ENCODE results near the gene LRP1.

Gene LRP1

DNA sequence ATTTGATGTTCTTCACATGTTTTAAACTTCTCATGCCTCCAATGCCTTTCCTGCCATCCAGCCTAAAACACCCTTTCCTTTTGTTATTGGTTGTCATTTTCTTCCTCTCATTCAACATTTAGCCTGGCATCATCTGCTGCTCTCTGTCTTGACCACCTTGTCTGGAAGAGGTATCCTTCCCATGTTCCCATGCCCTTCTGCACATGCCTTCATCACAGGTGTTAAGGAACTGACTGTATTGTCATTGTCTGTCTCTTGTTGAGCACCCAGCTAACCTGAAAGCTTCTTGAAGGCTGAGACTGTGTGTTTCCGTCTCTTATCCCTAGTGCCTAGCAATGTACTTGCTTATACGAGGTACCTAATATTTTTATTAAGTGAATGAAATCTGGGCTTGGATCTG is 4.5 kb upstream of the LRP1 start:
- Histone ChIP-seq H3K9me3 (no peaks in the 10 kb centered on the region), H3K27ac (no peak overlapping the region), H3K36me3 (no peaks in the 10 kb centered on the region), H3K4me1 (ENCODE audit: control insufficient read depth in 1 of 2, insufficient read depth in 1 of 2, low read depth in 1 of 2, low read length in 1 of 2) (peaks cover 2 to 13% of the 10 kb centered on the region in 2 experiments), H3K4me3 (ENCODE audit: low read depth in 1 of 2, low read length in 1 of 2) (no peak overlapping the region), H3K27me3 (peaks cover 67% of the 10 kb centered on the region)
- TF ChIP-seq, protein P1, sequence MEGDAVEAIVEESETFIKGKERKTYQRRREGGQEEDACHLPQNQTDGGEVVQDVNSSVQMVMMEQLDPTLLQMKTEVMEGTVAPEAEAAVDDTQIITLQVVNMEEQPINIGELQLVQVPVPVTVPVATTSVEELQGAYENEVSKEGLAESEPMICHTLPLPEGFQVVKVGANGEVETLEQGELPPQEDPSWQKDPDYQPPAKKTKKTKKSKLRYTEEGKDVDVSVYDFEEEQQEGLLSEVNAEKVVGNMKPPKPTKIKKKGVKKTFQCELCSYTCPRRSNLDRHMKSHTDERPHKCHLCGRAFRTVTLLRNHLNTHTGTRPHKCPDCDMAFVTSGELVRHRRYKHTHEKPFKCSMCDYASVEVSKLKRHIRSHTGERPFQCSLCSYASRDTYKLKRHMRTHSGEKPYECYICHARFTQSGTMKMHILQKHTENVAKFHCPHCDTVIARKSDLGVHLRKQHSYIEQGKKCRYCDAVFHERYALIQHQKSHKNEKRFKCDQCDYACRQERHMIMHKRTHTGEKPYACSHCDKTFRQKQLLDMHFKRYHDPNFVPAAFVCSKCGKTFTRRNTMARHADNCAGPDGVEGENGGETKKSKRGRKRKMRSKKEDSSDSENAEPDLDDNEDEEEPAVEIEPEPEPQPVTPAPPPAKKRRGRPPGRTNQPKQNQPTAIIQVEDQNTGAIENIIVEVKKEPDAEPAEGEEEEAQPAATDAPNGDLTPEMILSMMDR (IDR thresholded peaks at IDR 0.05) = no peak

DNA sequence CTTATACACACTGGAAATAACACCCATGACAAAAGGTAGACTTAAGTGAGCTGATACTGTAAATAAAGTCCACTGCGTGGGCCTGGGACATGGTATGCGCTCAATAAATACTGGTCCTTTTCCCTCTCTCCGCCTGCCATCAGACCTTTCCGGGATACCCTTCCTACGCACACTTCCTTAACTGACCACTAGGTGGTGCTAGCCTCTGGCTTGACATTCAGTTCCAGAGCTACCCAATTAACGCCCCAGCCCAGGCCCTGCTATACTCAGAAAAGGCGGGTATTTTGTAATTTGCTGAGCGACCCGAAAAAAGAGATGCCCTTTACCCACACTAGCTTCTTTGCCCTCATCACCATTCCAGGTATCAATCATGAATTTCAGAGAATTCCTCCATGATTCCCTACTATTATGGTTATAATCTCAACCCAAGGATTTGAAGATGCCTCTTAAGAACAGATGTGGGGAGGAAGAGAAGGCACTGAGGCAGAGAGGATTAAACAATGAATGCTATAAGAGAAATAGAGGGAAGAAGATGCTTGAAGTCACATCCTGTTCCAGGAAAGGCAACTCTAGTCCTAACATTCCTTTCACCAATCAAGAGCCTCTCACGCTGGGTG is 3.9 kb upstream of the LRP1 start:
- no peaks in the 10 kb centered on the region for H3K9me3 ChIP-seq
- no peak overlapping the region for H3K4me3 ChIP-seq (ENCODE audit: low read depth in 1 of 2, low read length in 1 of 2)
- peaks cover 2 to 13% of the 10 kb centered on the region in 2 experiments for H3K4me1 ChIP-seq (ENCODE audit: control insufficient read depth in 1 of 2, insufficient read depth in 1 of 2, low read depth in 1 of 2, low read length in 1 of 2)
- peaks cover 73% of the 10 kb centered on the region for H3K27me3 ChIP-seq
- TF ChIP-seq, protein P1 (IDR thresholded peaks at IDR 0.05) = peak; percentile 90
- no peaks in the 10 kb centered on the region for H3K36me3 ChIP-seq
- H3K27ac ChIP-seq = no peak overlapping the region

DNA sequence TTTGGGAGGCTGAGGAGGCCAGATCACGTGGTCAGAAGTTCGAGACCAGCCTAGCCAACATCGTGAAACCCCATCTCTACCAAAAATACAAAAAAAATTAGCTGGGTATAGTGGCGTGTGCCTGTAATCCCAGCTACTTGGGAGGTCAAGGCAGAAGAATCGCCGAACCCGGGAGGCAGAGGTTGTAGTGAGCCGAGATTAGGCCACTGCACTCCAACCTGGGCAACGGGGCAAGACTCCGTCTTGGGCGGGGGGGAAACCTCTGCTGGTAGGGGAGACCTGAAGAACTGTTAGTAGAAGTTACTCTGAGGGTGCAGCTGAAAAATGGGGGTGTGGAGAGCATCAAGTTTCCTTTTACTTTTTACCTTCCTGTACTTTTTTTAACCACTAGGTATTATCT is 2.2 kb upstream of the LRP1 start:
- no peaks in the 10 kb centered on the region for H3K36me3 ChIP-seq
- TF ChIP-seq, protein P1 (IDR thresholded peaks at IDR 0.05) = no peak
- H3K27me3 ChIP-seq = peaks cover 90% of the 10 kb centered on the region
- H3K4me1 ChIP-seq (ENCODE audit: control insufficient read depth in 1 of 2, insufficient read depth in 1 of 2, low read depth in 1 of 2, low read length in 1 of 2) = peaks cover 2 to 13% of the 10 kb centered on the region in 2 experiments
- no peak overlapping the region for H3K27ac ChIP-seq
- no peak overlapping the region for H3K4me3 ChIP-seq (ENCODE audit: low read depth in 1 of 2, low read length in 1 of 2)
- H3K9me3 ChIP-seq = no peaks in the 10 kb centered on the region

DNA sequence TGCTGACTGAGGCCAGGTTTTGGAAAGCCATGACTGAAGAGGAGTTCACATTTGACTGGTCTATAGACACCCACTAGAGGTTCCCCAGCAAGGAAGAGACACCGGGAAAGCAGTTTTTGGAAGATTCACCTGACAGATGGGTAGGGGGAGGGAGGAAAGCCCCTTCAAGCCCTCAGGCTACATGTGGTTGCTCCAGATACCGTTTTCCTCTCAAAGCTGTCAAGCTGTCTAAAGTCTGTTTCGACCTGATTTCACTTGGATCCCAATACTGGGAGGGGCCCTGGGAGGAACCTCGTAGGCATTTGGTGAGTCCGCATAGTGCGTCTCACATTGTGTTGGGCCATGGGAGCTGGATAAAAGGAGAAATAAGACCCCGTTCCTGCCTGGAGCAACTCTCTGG is 1.7 kb upstream of the LRP1 start:
- Histone ChIP-seq H3K4me1 (ENCODE audit: control insufficient read depth in 1 of 2, insufficient read depth in 1 of 2, low read depth in 1 of 2, low read length in 1 of 2) (peaks cover 2 to 13% of the 10 kb centered on the region in 2 experiments), H3K4me3 (ENCODE audit: low read depth in 1 of 2, low read length in 1 of 2) (no peak overlapping the region), H3K9me3 (no peaks in the 10 kb centered on the region), H3K27me3 (peaks cover 95% of the 10 kb centered on the region), H3K27ac (no peak overlapping the region), H3K36me3 (no peaks in the 10 kb centered on the region)
- TF ChIP-seq, protein P1 (IDR thresholded peaks at IDR 0.05) = no peak

DNA sequence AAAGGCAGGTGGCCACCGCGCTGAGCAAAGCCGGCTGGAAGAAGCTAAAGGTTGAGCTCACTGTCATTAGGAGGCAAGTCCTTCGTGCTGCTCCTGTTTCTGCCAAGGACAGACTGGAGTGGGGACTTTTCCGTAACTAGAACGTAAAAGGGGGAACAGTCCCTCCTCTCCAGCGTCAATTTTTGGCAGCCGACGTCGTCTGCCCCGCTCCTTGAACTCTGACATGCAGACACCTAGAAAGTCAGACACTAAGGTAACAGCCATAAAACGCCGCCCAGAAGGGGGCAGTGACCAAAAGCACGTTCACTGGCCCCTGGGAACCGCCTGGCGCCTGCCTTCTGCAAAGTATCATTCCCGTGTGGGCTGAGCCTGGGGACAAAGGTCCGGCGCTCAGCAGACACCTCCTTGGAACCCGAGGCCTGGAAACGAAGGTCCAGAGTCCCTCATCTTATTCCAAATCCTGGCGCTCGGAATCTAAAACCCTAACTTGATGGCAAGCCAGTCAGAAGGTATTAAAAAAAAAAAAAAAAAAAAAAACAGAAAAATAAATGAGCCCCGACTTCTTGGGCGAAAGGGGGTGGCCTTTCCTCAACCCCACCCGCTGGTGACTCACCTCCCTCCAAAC is 1.1 kb upstream of the LRP1 start:
- Histone ChIP-seq H3K36me3 (no peaks in the 10 kb centered on the region), H3K27me3 (peaks cover 100% of the 10 kb centered on the region), H3K4me3 (ENCODE audit: low read depth in 1 of 2, low read length in 1 of 2) (peak overlapping the region in 1 of 2 experiments; percentile 55), H3K27ac (no peak overlapping the region), H3K9me3 (no peaks in the 10 kb centered on the region), H3K4me1 (ENCODE audit: control insufficient read depth in 1 of 2, insufficient read depth in 1 of 2, low read depth in 1 of 2, low read length in 1 of 2) (peaks cover 2 to 13% of the 10 kb centered on the region in 2 experiments)
- TF ChIP-seq, protein P1 (IDR thresholded peaks at IDR 0.05) = no peak
